Fibroblast of lung (primary cell): ENCODE data around the gene TMEM178B. TPM values are rescaled to one million over a fixed set of nuclear protein-coding genes. Genes with fewer than 3 reads are reported as not detected.

Experiments
- DNase-seq, 2 donors: peaks; one replicate each; pipeline versions ENCODE4 v3.0.0 to v3.0.0-alpha.2; 2010; ENCODE audit warnings: low read depth in 2 of 2
- H2AFZ ChIP-seq: 2 replicates; pipeline ENCODE4 v1.5.1; 2012; ENCODE audit warnings: low read length, control low read depth, inconsistent platforms
- H3K27ac ChIP-seq: 2 replicates; pipeline ENCODE4 v1.5.1; 2011; ENCODE audit warnings: low read length, control low read depth; ENCODE audit not compliant: insufficient read depth
- H3K27me3 ChIP-seq: 2 replicates; pipeline ENCODE4 v1.5.1; 2011; ENCODE audit warnings: mild to moderate bottlenecking, low read length; ENCODE audit not compliant: control insufficient read depth, insufficient read depth
- H3K36me3 ChIP-seq: 2 replicates; pipeline ENCODE4 v1.5.1; 2011; ENCODE audit warnings: low read length; ENCODE audit not compliant: control insufficient read depth, insufficient read depth
- H3K4me1 ChIP-seq: 2 replicates; pipeline ENCODE4 v1.5.1; 2011; ENCODE audit warnings: low read length; ENCODE audit not compliant: control insufficient read depth, insufficient read depth; ENCODE audit errors: extremely low read depth
- H3K4me2 ChIP-seq: 2 replicates; pipeline ENCODE4 v1.5.1; 2011; ENCODE audit warnings: low read length, control low read depth; ENCODE audit not compliant: insufficient read depth; ENCODE audit errors: extremely low read depth
- H3K4me3 ChIP-seq, 4 experiments: fragments of 200-600 bp in 1 of 4; sonication (generic) in 1 of 4; replicated peaks in 1 of 4; 2 replicates each; pipeline ENCODE4 v1.5.1; 2011 to 2016; ENCODE audit warnings: low read length in 4 of 4, low read depth in 3 of 4, mild to moderate bottlenecking in 3 of 4, control low read depth in 2 of 4, inconsistent platforms in 1 of 4, mixed read lengths in 1 of 4; ENCODE audit not compliant: insufficient read depth in 1 of 4; ENCODE audit errors: control extremely low read depth in 1 of 4
- H3K79me2 ChIP-seq: 2 replicates; pipeline ENCODE4 v1.5.1; 2012; ENCODE audit warnings: mild to moderate bottlenecking, low read length, inconsistent platforms; ENCODE audit not compliant: control insufficient read depth, insufficient read depth
- H3K9ac ChIP-seq: 2 replicates; pipeline ENCODE4 v1.5.1; 2011; ENCODE audit warnings: mild to moderate bottlenecking, low read length, control low read depth; ENCODE audit not compliant: insufficient read depth
- H3K9me3 ChIP-seq: 2 replicates; pipeline ENCODE4 v1.5.1; 2012; ENCODE audit warnings: low read depth, low read length; ENCODE audit not compliant: control insufficient read depth, insufficient read depth
- H4K20me1 ChIP-seq: 2 replicates; pipeline ENCODE4 v1.5.1; 2011; ENCODE audit warnings: low read length; ENCODE audit not compliant: control insufficient read depth, insufficient read depth; ENCODE audit errors: extremely low read depth
- EZH2 ChIP-seq: IDR thresholded peaks from 2 replicates; pipeline ENCODE4 v1.5.1; 2012; ENCODE audit warnings: low read length, control low read depth, mild to moderate bottlenecking; ENCODE audit errors: missing control alignments
- polyA plus RNA-seq, 2 donors: library from polyadenylated mRNA; depleted of rRNA in 1 of 2; stranded (reverse) in 1 of 2; unstranded in 1 of 2; fragments of >200 nt; gene quantifications; 2 replicates each; pipeline ENCODE4 v1.2.1, GENCODE V29; 2011 to 2012; ENCODE audit warnings: missing spikeins in 1 of 2
- total RNA-seq: library from RNA; depleted of rRNA; stranded (reverse); fragments of >200 nt; gene quantifications from 2 replicates; pipeline ENCODE4 v1.2.1, GENCODE V29; 2014
- TF ChIP-seq, protein P1 (sequence below), 2 donors: IDR thresholded peaks in 1 of 2; conservative IDR thresholded peaks in 1 of 2; 1 replicate in 1 of 2; 2 replicates in 1 of 2; pipeline ENCODE4 v1.5.1; 2011 to 2012; ENCODE audit warnings: low read length in 2 of 2, control low read depth in 1 of 2, inconsistent platforms in 1 of 2, low read depth in 1 of 2, mild to moderate bottlenecking in 1 of 2

The TMEM178B gene
- total and polyA plus RNA-seq, 2 donors (not counting 1 experiment from before 2014, with no cell fraction given): under 0.01 to 0.14 TPM

DNA sequence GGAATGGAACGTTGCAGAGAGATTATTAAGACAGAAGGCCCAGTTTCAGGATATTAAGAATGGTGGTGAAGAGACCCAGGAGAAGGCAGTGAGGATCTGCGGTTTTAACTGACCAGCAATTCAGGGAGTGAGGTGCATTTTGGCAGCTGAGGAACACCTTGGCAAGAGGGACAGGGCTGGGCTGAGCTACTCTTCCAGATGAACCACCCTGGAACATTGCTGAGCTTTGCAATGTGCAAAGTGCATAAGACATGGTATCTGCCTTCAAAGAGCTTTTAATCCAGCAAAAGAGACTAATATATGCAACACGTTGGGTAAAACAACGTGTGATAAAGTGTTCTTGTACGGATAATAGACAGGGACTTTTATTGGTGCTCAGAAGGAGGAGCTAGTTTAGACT, 296.3 kb downstream of the TMEM178B start:
- Histone ChIP-seq H3K4me1 (no peaks in the 10 kb centered on the region), H2AFZ (no peak overlapping the region), H3K36me3 (no peaks in the 10 kb centered on the region), H3K27me3 (no peaks in the 10 kb centered on the region), H3K4me3 (no peak overlapping the region), H3K27ac (no peak overlapping the region), H3K9me3 (no peaks in the 10 kb centered on the region), H3K9ac (no peak overlapping the region), H3K79me2 (no peaks in the 10 kb centered on the region), H3K4me2 (no peak overlapping the region), H4K20me1 (no peaks in the 10 kb centered on the region)
- no peak for DNase-seq
- TF ChIP-seq, protein P1, sequence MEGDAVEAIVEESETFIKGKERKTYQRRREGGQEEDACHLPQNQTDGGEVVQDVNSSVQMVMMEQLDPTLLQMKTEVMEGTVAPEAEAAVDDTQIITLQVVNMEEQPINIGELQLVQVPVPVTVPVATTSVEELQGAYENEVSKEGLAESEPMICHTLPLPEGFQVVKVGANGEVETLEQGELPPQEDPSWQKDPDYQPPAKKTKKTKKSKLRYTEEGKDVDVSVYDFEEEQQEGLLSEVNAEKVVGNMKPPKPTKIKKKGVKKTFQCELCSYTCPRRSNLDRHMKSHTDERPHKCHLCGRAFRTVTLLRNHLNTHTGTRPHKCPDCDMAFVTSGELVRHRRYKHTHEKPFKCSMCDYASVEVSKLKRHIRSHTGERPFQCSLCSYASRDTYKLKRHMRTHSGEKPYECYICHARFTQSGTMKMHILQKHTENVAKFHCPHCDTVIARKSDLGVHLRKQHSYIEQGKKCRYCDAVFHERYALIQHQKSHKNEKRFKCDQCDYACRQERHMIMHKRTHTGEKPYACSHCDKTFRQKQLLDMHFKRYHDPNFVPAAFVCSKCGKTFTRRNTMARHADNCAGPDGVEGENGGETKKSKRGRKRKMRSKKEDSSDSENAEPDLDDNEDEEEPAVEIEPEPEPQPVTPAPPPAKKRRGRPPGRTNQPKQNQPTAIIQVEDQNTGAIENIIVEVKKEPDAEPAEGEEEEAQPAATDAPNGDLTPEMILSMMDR (conservative IDR thresholded peaks at IDR 0.05 in 1 of 2, IDR thresholded peaks at IDR 0.05 in 1 of 2; ENCODE audit: low read depth in 1 of 2, low read length in 2 of 2): no peak
- TF ChIP-seq EZH2: no peak

DNA sequence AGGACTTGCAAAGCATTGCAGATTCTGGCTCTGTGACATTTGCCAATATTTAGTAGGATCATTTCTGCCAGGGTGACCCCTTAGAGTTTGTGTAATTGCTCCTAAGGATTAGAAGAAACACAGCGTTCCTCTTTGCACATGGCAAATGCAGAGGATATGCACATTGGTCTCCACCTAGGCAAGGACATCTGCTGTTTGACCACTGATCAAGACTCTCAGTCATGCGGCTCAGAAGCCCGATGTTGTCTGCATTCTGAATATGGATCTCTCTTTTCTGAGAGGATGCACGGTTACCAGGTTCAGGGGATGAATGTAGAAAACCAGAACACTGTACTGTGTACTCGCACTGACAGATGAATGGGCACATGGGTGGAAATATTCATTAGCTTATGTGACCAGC, 296.8 kb downstream of the TMEM178B start:
- Histone ChIP-seq H3K27ac (no peak overlapping the region), H2AFZ (no peak overlapping the region), H3K4me1 (no peaks in the 10 kb centered on the region), H3K36me3 (no peaks in the 10 kb centered on the region), H3K27me3 (no peaks in the 10 kb centered on the region), H4K20me1 (no peaks in the 10 kb centered on the region), H3K4me2 (no peak overlapping the region), H3K4me3 (no peak overlapping the region), H3K9me3 (no peaks in the 10 kb centered on the region), H3K79me2 (no peaks in the 10 kb centered on the region), H3K9ac (no peak overlapping the region)
- DNase-seq: no peak
- TF ChIP-seq, protein P1 (conservative IDR thresholded peaks at IDR 0.05 in 1 of 2, IDR thresholded peaks at IDR 0.05 in 1 of 2; ENCODE audit: low read depth in 1 of 2, low read length in 2 of 2): no peak
- no peak for TF ChIP-seq EZH2

DNA sequence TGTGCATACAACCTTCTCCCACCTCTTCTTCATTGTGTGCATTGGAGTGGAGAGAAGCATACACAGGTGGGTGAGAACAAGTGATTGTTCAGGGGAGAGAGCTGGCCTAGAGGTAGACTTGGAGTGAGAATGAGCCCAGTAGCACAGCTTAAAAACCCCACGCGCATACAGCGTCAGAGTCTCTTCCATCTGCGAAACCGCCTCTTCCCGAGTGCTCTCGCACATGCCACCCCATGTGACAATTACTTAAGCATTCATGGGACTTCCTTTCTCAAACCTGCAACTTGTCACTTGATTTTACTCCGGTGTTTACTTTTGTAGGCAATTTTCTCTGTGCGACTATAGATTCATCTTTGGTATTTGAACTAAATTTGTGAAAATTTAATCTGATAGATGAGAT, 300.6 kb downstream of the TMEM178B start:
- TF ChIP-seq EZH2: no peak
- TF ChIP-seq, protein P1 (conservative IDR thresholded peaks at IDR 0.05 in 1 of 2, IDR thresholded peaks at IDR 0.05 in 1 of 2; ENCODE audit: low read depth in 1 of 2, low read length in 2 of 2): no peak
- H3K27me3 ChIP-seq: no peaks in the 10 kb centered on the region
- H3K36me3 ChIP-seq: no peaks in the 10 kb centered on the region
- H3K79me2 ChIP-seq: no peaks in the 10 kb centered on the region
- no peak overlapping the region for H3K4me2 ChIP-seq
- DNase-seq: no peak
- H3K9me3 ChIP-seq: no peaks in the 10 kb centered on the region
- no peaks in the 10 kb centered on the region for H3K4me1 ChIP-seq
- no peaks in the 10 kb centered on the region for H4K20me1 ChIP-seq
- H2AFZ ChIP-seq: no peak overlapping the region
- H3K9ac ChIP-seq: no peak overlapping the region
- no peak overlapping the region for H3K27ac ChIP-seq
- H3K4me3 ChIP-seq: no peak overlapping the region
